ENCODE data around the gene COPE. TPM values are rescaled to one million over a fixed set of nuclear protein-coding genes. Genes with fewer than 3 reads are reported as not detected.

COPE gene
- polyA plus RNA-seq, 1 donor from 2014 or later: 397 TPM

DNA sequence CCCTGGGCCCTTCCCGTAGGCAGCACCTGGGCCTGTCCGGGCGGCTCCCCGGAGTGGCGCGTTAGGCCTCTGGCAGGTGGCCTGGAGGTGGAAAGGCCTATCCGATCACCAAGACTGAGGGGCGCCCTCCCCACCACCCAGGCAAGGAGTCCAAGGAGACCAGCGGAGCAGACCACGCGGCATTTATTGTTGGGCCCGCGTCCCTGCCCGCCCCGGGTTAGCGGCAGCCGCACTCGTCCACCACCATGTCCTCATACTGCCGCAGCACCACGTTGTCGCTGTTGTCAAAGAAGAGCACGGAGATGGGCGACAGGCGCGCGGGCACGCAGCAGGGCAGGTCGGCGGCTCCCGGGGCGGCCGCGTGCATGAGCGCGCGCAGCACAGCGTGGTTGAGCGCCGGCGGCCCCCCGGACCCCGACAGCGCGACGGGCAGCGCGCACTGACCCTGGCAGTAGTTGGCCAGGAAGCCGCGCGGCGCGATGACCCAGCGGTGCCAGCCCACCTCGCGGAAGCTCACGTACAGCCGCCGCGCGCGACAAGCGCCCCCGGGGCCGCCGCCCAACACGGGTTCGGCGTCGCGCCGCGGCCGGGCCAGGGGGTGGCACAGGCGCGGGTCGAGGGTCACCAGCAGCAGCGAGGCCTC lies 50.7 kb downstream of the COPE start:
- TF ChIP-seq TAF1 (IDR thresholded peaks at IDR 0.05; ENCODE audit: low read depth) (no peak), RAD21 (conservative IDR thresholded peaks at IDR 0.05) (no peak)
- TF ChIP-seq, protein P1, sequence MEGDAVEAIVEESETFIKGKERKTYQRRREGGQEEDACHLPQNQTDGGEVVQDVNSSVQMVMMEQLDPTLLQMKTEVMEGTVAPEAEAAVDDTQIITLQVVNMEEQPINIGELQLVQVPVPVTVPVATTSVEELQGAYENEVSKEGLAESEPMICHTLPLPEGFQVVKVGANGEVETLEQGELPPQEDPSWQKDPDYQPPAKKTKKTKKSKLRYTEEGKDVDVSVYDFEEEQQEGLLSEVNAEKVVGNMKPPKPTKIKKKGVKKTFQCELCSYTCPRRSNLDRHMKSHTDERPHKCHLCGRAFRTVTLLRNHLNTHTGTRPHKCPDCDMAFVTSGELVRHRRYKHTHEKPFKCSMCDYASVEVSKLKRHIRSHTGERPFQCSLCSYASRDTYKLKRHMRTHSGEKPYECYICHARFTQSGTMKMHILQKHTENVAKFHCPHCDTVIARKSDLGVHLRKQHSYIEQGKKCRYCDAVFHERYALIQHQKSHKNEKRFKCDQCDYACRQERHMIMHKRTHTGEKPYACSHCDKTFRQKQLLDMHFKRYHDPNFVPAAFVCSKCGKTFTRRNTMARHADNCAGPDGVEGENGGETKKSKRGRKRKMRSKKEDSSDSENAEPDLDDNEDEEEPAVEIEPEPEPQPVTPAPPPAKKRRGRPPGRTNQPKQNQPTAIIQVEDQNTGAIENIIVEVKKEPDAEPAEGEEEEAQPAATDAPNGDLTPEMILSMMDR (IDR thresholded peaks at IDR 0.05; ENCODE audit: poor library complexity, severe bottlenecking): no peak
- Histone ChIP-seq H3K27me3 (ENCODE audit: insufficient read depth, low read depth, low read length) (no peaks in the 10 kb centered on the region), H3K4me2 (ENCODE audit: low read length) (no peak overlapping the region), H3K36me3 (ENCODE audit: insufficient read depth, low read length) (no peaks in the 10 kb centered on the region), H2AFZ (ENCODE audit: low read depth, low read length) (no peak overlapping the region), H3F3A (ENCODE audit: insufficient read depth, low read length, poor library complexity, severe bottlenecking) (no peaks in the 10 kb centered on the region), H4K20me1 (ENCODE audit: insufficient read depth) (no peaks in the 10 kb centered on the region), H3K79me2 (replicated peaks; ENCODE audit: insufficient read depth, low read length) (no peaks in the 10 kb centered on the region), H3K9ac (ENCODE audit: low read length) (no peak overlapping the region), H3K4me3 (ENCODE audit: low read length) (no peak overlapping the region), H3K9me2 (ENCODE audit: insufficient read depth, low read length) (no peaks in the 10 kb centered on the region), H3K9me3 (ENCODE audit: low read length) (no peaks in the 10 kb centered on the region), H3K27ac (ENCODE audit: low read length) (no peak overlapping the region)

DNA sequence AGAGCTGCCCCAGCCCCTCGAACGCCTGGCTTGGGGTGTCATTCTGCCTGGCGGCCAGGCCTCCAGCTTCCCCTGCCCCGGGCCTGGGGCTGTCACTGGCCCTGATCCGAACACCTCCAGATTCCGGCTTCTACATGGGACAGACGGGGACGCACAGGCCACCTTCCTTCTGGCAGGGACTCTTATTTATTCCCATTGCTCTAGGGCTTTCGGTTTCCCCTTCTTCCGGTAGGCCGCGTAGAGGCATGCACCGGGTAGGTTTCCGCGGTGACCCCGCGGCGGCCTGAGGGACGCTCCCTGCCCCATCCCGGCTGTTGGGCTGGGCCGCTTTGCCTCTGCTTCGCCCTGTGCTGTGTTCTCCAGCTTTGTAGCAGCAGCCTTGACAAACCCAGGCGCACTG lies 51.4 kb downstream of the COPE start:
- TF ChIP-seq TAF1 (IDR thresholded peaks at IDR 0.05; ENCODE audit: low read depth): no peak
- TF ChIP-seq MXI1 (conservative IDR thresholded peaks at IDR 0.05; ENCODE audit: poor library complexity, severe bottlenecking): no peak
- TF ChIP-seq SMC3 (conservative IDR thresholded peaks at IDR 0.05; ENCODE audit: poor library complexity): no peak
- TF ChIP-seq POLR2AphosphoS5 (IDR thresholded peaks at IDR 0.05): no peak
- TF ChIP-seq, protein P2, sequence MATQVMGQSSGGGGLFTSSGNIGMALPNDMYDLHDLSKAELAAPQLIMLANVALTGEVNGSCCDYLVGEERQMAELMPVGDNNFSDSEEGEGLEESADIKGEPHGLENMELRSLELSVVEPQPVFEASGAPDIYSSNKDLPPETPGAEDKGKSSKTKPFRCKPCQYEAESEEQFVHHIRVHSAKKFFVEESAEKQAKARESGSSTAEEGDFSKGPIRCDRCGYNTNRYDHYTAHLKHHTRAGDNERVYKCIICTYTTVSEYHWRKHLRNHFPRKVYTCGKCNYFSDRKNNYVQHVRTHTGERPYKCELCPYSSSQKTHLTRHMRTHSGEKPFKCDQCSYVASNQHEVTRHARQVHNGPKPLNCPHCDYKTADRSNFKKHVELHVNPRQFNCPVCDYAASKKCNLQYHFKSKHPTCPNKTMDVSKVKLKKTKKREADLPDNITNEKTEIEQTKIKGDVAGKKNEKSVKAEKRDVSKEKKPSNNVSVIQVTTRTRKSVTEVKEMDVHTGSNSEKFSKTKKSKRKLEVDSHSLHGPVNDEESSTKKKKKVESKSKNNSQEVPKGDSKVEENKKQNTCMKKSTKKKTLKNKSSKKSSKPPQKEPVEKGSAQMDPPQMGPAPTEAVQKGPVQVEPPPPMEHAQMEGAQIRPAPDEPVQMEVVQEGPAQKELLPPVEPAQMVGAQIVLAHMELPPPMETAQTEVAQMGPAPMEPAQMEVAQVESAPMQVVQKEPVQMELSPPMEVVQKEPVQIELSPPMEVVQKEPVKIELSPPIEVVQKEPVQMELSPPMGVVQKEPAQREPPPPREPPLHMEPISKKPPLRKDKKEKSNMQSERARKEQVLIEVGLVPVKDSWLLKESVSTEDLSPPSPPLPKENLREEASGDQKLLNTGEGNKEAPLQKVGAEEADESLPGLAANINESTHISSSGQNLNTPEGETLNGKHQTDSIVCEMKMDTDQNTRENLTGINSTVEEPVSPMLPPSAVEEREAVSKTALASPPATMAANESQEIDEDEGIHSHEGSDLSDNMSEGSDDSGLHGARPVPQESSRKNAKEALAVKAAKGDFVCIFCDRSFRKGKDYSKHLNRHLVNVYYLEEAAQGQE (IDR thresholded peaks at IDR 0.05; ENCODE audit: borderline replicate concordance): no peak
- TF ChIP-seq EP300 (conservative IDR thresholded peaks at IDR 0.05; ENCODE audit: poor library complexity, severe bottlenecking): no peak
- TF ChIP-seq RAD21 (conservative IDR thresholded peaks at IDR 0.05): no peak
- no peak for TF ChIP-seq EZH2 (IDR thresholded peaks at IDR 0.05; ENCODE audit: borderline replicate concordance, insufficient read depth, low read length, poor library complexity, severe bottlenecking)
- TF ChIP-seq, protein P1 (IDR thresholded peaks at IDR 0.05; ENCODE audit: poor library complexity, severe bottlenecking): no peak

More for the DNA sequence above, 51.4 kb downstream of the COPE start:
- Histone ChIP-seq H3F3A (ENCODE audit: insufficient read depth, low read length, poor library complexity, severe bottlenecking) (no peaks in the 10 kb centered on the region), H3K79me2 (replicated peaks; ENCODE audit: insufficient read depth, low read length) (no peaks in the 10 kb centered on the region), H4K20me1 (ENCODE audit: insufficient read depth) (no peaks in the 10 kb centered on the region), H3K9me3 (ENCODE audit: low read length) (no peaks in the 10 kb centered on the region), H2AFZ (ENCODE audit: low read depth, low read length) (no peak overlapping the region), H3K9me2 (ENCODE audit: insufficient read depth, low read length) (no peaks in the 10 kb centered on the region), H3K9ac (ENCODE audit: low read length) (no peak overlapping the region), H3K27ac (ENCODE audit: low read length) (no peak overlapping the region), H3K4me3 (ENCODE audit: low read length) (no peak overlapping the region), H3K36me3 (ENCODE audit: insufficient read depth, low read length) (no peaks in the 10 kb centered on the region), H3K4me2 (ENCODE audit: low read length) (no peak overlapping the region), H3K27me3 (ENCODE audit: insufficient read depth, low read depth, low read length) (no peaks in the 10 kb centered on the region)
